ENCODE measurements around the gene TNS1.
A peak's percentile ranks its signal among the peaks of the same experiment; 100 is the strongest.

The TNS1 gene

GRCh38 chr2:217944923-217945322 lies 57.9 kb downstream of the TNS1 start:
- no peak overlapping the region for H3K4me3 ChIP-seq (ENCODE audit: low read depth, low read length)
- TF ChIP-seq CTCF (IDR thresholded peaks at IDR 0.05; ENCODE audit: low read depth, low read length): no peak

GRCh38 chr2:217944366-217944765 lies 58.4 kb downstream of the TNS1 start:
- H3K4me3 ChIP-seq (ENCODE audit: low read depth, low read length): no peak overlapping the region; the same call in 1 of the 2 replicates
- no peak for TF ChIP-seq CTCF (IDR thresholded peaks at IDR 0.05; ENCODE audit: low read depth, low read length)

- TF ChIP-seq CTCF (IDR thresholded peaks at IDR 0.05; ENCODE audit: low read depth, low read length): peak; percentile 48
- peak overlapping the region; percentile 68 for H3K4me3 ChIP-seq (ENCODE audit: low read depth, low read length)
Observed at GRCh38 chr2:217943446-217944321, 59.1 kb downstream of the TNS1 start.

GRCh38 chr2:217942731-217943335 lies 60.0 kb downstream of the TNS1 start:
- peak overlapping the region; percentile 68 for H3K4me3 ChIP-seq (ENCODE audit: low read depth, low read length)
- TF ChIP-seq CTCF (IDR thresholded peaks at IDR 0.05; ENCODE audit: low read depth, low read length): no peak

GRCh38 chr2:217941886-217942728 lies 60.7 kb downstream of the TNS1 start:
- TF ChIP-seq CTCF (IDR thresholded peaks at IDR 0.05; ENCODE audit: low read depth, low read length): no peak
- peak overlapping the region; percentile 68 for H3K4me3 ChIP-seq (ENCODE audit: low read depth, low read length)

GRCh38 chr2:217941339-217941738 lies 61.5 kb downstream of the TNS1 start:
- H3K4me3 ChIP-seq (ENCODE audit: low read depth, low read length): no peak overlapping the region
- TF ChIP-seq CTCF (IDR thresholded peaks at IDR 0.05; ENCODE audit: low read depth, low read length): no peak
